HG03103 (cell line): ENCODE data around the gene KCNH8.
A peak's percentile ranks its signal among the peaks of the same experiment; 100 is the strongest.
"Not testable (repeated sequence)": the region's sequence is repeated elsewhere in the genome, so short reads cannot be mapped to it uniquely, and the experiment has no call there.

Experiments used
- ATAC-seq: cut with Tn5 transposase; IDR thresholded peaks from one replicate; pipeline ENCODE4 v1.9.1; 2021; ENCODE audit warnings: low read depth; ENCODE audit not compliant: unreplicated experiment

The KCNH8 gene

GRCh38 chr3:19147905-19148767 is at the start of gene KCNH8:
TSS of gene KCNH8 (plus strand) at chr3:19148510. CDS start at chr3:19148720, 210 bp downstream.
- ATAC-seq = no peak

- ATAC-seq = not testable (repeated sequence)
Observed at GRCh38 chr3:19102654-19103290, 45.5 kb upstream of the KCNH8 start.

GRCh38 chr3:19103510-19103909 is 44.8 kb upstream of the KCNH8 start:
- ATAC-seq = no peak

- no peak for ATAC-seq
Observed at GRCh38 chr3:19104459-19104858, 43.9 kb upstream of the KCNH8 start.

GRCh38 chr3:19105826-19106225 is 42.5 kb upstream of the KCNH8 start:
- no peak for ATAC-seq

- ATAC-seq = no peak
Observed at GRCh38 chr3:19106307-19106706, 42.0 kb upstream of the KCNH8 start.

GRCh38 chr3:19107719-19108118 is 40.6 kb upstream of the KCNH8 start:
- ATAC-seq = no peak

- no peak for ATAC-seq
Observed at GRCh38 chr3:19110335-19110895, 37.9 kb upstream of the KCNH8 start.

GRCh38 chr3:19114461-19114860 is 33.8 kb upstream of the KCNH8 start:
- no peak for ATAC-seq

GRCh38 chr3:19116239-19116638 is 32.1 kb upstream of the KCNH8 start:
- ATAC-seq = no peak

GRCh38 chr3:19124752-19125151 is 23.6 kb upstream of the KCNH8 start:
- ATAC-seq = no peak

GRCh38 chr3:19139863-19140262 is 8.4 kb upstream of the KCNH8 start:
- no peak for ATAC-seq

- peak; percentile 81 for ATAC-seq
Observed at GRCh38 chr3:19146685-19147650, 1.3 kb upstream of the KCNH8 start.

GRCh38 chr3:19148768-19149091 is 420 bp downstream of the KCNH8 start:
- no peak for ATAC-seq

GRCh38 chr3:19149368-19149767 is 1.1 kb downstream of the KCNH8 start:
- ATAC-seq = no peak

- ATAC-seq = no peak
Observed at GRCh38 chr3:19151171-19151570, 2.9 kb downstream of the KCNH8 start.

- ATAC-seq = no peak
Observed at GRCh38 chr3:19154693-19155250, 6.5 kb downstream of the KCNH8 start.

GRCh38 chr3:19155375-19155774 is 7.1 kb downstream of the KCNH8 start:
- ATAC-seq = no peak

- ATAC-seq = no peak
Observed at GRCh38 chr3:19159966-19160635, 11.8 kb downstream of the KCNH8 start.

GRCh38 chr3:19165654-19166053 is 17.3 kb downstream of the KCNH8 start:
- no peak for ATAC-seq
